GM19193 (cell line): ENCODE results near the gene TMEM127.
A peak's percentile ranks its signal among the peaks of the same experiment; 100 is the strongest.

Experiments used
- POLR2A ChIP-seq: IDR thresholded peaks from 4 replicates; pipeline ENCODE4 v1.6.1; 2011; ENCODE audit not compliant: insufficient read depth, insufficient read length; ENCODE audit errors: extremely low read depth

Gene TMEM127, protein sequence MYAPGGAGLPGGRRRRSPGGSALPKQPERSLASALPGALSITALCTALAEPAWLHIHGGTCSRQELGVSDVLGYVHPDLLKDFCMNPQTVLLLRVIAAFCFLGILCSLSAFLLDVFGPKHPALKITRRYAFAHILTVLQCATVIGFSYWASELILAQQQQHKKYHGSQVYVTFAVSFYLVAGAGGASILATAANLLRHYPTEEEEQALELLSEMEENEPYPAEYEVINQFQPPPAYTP

DNA sequence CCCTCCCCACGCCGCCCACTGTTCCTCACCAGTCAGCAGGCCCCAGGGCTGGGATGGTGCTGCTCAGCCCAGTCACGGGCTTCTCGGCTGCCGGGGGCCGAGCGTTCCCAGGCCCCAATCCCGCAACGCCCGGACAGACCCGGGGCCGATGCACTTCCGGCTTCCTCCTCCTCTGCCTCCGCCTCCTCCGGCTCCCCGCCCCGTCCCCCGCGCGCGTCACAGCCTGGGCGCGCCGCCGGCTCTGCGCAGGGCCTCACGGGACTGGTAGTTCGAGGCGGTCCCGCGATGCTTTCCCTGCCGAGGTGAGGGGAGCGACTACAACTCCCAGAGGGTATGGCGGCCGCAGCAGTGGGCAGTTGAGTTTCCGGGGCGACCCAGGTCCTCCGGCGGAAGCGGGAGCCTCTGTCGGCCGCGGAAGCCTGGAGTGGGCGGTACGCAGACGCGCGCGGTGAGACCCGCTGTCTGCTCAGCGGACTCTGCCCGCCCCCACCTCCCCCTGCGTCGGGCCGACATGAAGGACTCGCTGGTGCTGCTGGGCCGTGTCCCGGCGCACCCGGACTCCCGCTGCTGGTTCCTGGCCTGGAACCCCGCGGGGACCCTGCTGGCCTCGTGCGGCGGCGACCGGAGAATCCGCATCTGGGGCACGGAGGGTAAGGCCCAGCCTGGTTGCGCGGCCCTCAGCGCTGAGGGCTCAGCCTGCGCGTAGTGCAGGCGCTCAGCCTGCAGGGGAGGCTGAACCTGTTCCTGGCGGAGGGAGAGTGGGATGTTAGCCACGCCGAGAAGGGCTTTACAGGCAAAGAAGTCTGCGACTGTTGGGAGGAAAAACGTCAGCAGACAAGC is at the start of gene TMEM127, which contains the start of gene CIAO1:
Gene TMEM127, minus strand, starts transcription at position 158 of the 840 bp plus-strand sequence. CDS start 616 bp downstream, outside the sequence.
Gene CIAO1, plus strand, starts transcription at position 386 of the 840 bp plus-strand sequence. Its CDS starts 126 bp downstream, at position 512.
- TF ChIP-seq POLR2A = peak; percentile 82

DNA sequence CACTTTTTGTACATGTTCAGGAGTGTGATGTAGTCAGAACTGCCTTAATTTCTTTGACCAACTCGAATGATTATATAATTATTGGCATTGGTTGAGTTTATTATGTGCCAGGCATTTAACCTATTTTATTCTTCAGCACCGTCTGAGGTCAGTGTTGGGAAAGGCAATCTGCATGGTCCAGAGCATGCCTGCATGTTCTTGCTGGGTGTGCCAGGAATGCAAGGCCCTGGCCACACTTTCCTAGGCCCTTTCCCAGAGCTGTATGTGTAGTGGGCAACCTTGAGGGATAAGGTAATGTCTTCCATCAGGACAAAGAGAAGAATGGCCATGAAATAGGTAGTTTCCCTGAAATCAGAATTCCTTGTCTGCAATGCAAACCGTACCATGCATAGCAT is 49.2 kb upstream of the TMEM127 start:
- TF ChIP-seq POLR2A = no peak

DNA sequence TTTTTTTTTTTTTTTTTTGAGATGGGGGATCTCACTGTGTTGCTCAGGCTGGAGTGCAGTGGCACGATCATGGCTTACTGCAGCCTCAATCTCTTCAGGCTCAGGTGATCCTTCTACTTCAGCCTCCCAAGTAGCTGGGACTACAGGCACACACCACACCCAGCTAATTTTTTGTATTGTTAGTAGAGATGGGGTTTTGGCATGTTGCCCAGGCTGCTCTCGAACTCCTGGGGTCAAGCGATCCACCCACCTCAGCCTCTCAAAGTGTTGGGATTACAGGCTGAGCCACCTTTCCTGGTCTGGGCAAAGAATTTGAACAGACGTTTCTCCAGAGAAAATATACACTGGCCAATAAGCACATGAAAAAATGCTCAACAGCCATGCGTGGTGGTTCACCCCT is 42.5 kb upstream of the TMEM127 start:
- no peak for TF ChIP-seq POLR2A

DNA sequence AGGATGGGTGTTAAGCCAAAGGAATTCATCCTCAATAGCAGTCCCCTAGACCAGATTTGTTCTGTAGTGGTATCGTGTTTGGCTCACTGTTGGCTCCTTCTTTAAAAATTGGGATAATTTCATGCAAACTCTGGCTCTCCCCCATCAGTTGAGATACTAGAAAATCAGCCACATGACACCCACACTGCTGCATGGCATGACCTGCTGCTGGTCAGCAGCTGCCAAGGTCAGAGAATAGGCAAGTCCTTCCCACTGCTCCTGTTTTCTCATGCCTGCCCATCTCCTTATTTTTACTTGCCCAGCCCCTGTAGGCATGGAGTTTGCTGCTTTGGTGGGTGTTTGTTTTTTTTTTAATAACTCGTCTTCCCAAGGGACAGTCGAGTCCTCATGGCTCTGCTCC is 40.6 kb upstream of the TMEM127 start:
- TF ChIP-seq POLR2A = no peak

DNA sequence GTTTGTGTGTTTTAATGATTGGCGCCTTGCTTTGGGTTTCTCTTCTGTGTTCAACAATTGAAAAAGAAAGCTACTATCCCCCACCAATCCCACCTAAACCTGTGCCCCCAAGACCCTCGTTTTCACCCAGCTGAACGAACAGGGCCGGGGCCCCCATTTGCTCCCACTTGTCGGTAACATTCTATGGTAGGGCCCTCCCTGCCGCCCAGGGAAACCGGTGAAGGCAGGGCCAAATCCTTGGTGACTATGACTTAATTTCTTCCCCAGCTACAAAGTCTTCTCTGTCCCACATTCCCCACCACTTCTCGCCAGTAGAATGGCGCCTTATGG is 40.1 kb upstream of the TMEM127 start:
- no peak for TF ChIP-seq POLR2A

DNA sequence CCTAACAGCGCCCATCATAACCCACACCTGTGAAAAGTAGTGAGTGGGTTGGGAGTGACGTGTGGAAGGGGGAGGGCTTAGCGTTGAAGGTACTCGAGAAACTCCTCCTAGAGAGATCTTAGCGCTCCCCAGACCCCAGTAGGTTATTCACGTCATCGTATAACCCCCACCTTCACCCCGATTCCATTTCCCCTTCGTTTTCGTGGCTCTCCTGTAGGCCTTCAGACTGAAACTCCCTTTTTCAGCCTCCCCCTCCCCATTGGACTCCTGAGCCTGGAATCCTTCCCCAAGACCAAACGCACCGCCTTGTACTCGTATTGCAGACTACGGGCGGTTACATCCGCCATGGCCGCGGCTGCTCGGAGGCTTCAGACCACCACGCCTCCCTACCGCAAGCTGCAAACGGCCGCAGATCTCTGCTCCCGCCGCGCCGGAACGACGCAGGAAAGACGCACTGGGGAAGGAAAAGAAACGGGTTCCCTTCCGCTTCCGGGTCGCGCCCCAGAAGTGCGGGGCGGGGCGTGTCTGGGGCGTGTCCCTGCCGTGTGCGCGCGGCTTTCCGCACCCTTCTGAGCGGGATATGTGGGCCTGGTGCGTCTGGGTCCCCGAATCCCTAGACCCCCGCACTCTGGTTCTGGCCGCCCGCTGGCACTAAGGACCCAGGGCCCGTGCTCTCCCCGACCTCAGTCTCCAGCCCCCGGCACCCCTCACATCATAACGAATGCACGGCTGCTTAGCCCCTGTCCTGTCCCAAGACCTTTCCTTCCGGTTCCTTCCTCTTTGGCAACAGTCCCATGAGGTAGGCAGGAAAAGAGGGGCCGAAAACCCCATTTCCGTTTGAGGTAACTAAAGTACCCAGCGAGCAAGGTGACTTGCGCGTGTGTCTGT is 39.5 kb upstream of the TMEM127 start, which contains the start of gene SNRNP200:
Gene SNRNP200, minus strand, starts transcription at position 456 of the 888 bp plus-strand sequence. Its CDS starts 109 bp downstream, at position 347.
- peak; percentile 91 for TF ChIP-seq POLR2A

DNA sequence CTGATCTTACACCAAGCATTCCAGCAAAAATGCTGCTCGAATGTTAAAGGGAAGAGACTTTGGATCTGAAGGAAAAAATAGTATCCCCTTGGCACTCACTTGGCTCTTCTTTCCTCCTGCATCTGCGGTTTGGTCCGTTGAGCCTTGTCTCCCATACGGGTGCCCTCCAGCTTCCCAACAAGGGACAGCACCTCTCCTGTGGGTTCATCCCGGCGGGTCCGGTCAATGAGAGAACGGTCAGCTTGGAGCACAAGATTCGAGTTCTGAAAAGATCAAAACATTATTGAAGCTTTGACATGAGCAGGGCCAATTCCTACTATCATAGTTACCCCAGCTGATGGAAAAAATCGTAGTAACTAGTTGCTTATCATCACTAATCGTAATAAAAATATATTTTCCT is 38.8 kb upstream of the TMEM127 start:
- TF ChIP-seq POLR2A = no peak

DNA sequence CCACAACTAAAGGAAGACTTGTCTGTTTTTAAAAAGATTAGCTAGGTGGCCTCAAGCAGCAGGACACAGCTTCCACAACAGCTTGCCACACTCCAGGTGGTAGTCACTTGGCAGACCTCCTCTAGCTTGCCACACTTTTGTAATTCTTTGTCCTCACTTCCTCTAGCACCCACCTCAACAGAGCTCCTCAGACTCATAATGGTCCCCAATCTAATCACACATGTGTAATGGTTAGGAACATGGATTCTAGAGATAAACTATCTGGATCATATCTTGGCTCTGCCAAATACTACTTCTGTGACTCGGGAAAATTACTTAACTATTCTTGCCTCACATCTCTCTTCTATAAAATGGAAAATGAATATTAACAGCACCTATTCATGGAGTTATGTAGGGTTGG is 36.1 kb upstream of the TMEM127 start:
- no peak for TF ChIP-seq POLR2A

DNA sequence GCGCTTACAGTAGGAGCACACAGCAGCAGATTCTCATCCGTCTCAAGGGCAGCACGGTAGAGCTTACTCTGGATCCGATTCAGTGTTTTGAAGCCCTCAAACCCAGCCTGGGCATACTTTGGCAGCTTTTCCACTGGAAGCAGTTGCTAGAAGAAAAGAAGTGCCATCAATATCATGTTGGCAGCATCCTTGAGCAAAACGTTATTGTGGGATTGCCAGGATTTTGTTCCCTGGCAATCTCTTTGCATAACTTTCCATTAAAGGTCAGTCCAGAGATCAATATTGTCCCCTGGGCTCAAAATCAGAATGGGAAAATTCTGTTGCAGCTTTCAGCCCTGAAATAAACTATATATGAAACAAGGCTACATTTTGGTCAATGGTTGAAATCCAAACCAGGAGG is 31.1 kb upstream of the TMEM127 start:
- no peak for TF ChIP-seq POLR2A

DNA sequence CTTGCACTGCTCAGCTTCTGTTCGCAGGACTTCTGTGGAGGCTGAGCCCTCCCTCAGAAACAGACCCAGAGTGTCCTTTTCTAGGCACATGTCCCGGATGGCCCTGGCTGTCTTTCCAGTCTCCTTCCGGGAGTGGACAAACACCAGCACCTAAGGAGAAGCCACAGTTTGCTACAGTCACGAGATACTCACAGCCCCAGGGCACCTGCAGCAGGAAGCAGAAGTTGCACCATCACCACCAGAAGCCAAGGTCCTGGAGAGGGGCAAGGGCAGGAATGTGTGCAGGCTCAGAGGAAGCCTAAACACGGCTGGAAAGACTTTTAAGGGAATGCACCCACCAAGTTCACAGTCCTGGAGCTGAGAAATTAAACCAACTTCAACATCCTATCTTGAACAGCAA is 26.0 kb upstream of the TMEM127 start:
- no peak for TF ChIP-seq POLR2A

DNA sequence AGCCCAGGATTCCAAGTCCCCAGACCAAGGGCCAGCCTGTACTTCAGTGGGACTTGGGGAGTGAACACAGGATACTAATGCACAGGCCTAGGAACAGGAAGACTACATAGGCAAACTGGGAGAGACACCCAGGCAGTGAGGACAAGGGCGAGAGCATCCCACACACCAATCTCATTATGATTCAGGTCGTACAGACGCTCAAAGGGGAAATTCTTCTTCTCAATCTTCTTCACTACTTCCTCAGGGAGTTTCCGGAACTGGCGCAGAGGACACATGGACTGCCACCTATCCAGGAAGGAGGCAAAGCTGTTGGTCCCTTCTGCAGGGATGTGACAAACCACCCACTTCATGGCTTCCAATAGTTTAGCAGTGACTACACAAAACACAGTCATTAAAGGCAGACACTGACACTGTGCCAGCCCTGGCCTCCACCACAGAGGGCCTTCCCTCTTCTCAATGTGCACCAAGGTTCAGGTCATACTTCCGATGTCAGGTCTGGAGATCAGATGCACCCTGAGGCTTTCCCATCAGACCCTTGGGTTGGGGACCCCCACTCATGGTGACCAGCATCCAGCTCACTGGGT is 21.6 kb upstream of the TMEM127 start:
- no peak for TF ChIP-seq POLR2A

DNA sequence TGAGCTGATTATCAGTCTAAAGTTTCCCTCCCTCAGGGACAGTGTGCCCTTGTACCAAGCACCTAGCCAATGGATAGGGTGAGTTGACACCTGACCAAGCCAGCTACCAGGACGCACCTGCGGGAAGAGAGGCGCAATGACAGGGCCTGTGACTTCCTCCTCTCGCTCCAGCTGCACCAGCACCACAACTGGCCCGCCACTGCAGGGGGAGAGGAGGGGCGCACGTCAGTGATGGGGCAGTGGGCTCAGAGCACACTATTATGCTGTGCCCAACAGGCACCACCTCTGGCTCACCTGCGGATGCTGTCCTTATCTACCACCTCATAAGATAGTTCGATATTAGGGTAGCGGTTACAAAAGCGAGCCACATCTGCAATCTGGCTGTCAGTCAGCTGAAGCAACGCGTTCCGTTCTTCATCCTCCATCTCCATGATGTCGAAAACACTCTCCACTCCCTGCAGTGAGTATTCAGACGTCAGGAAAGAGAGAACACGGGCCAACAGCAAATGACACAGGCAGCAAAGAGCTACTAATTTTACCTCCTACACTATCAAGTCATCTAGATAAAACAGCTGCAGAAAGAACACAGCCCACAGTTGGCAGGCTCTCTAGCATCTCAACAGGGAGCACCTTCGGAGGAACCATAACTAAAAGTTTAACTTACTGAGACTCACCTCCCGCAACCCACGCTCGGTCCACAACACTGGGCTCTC is 11.1 kb upstream of the TMEM127 start:
- no peak for TF ChIP-seq POLR2A

DNA sequence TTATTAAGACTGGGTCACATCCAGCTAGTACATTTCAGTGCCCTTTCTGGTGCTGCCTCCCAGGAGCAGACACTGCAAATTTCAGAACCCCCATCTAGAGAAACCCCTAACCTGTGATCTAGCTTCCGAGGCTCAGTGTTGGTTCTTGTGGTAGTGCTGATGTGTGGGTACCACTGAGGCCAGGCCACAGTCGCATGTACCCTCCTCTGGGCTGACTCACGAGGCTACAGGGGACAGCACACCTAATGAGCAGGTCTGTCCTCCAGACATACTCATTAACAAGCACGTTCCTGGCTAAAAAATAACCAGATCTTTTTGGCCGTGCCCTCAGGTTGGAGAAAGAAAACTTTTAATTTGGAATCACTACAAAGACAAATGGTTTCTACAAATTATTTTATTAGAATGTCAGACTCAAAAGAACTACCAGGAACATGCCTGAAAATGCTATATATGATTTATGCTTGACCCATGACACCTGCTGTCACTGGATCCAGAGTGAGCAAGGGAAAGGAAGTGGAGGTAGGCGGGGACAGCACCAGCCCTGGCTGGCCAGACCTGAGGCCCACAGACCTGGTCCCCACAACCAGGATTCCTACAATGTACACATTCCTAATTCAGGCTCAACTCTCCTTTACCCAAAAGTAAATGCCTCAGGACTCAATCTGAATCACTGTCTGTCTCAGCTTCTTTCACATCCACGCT is 8.7 kb upstream of the TMEM127 start:
- no peak for TF ChIP-seq POLR2A
